Measurements from ENCODE around the gene VWCE. TPM values are rescaled to one million over a fixed set of nuclear protein-coding genes. Genes with fewer than 3 reads are reported as not detected.

VWCE gene
- total and polyA plus RNA-seq, 9 of the 15 experiments (the other 6 are each of a cell fraction or from before 2014, with no cell fraction given), result 0.06 to 1.6 (median 0.63) TPM; not detected in 1

DNA sequence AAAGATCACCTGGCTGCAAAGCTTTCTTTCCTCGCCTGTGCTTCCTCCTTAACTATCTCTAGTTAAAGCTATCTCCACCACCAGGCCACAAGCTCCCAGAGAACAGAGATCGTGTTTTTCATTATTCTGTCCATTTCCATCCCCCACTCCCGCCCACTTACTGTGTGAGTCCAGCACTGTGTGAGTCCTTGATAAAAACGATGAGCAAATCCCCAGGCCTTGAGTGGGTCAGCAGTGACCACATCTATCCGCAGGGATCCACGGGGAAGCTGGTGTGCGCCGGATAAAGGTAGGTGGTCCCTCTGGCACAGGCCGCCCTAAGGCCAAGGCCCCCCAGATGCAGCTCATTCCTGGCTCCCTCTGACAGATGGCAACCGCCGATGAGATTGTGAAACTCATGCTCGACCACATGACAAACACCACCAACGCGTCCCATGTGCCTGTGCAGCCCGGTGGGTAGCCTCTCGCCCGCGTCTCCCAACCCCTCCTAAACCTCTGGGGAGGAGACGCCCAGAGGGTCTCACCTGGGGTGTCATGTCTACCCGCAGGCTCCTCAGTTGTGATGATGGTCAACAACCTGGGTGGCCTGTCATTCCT, 47.2 kb upstream of the VWCE start (continued):
- TF ChIP-seq ARID4B (CRISPR knock-in tag; IDR thresholded peaks at IDR 0.05), result 0 out of 2 replicates have a peak, but pooled peaks have one; percentile 16
- TF ChIP-seq ETV6 (IDR thresholded peaks at IDR 0.05; ENCODE audit: borderline replicate concordance in 1 of 2, low read depth in 2 of 2, low read length in 1 of 2), result peak in 1 of 2 experiments; percentile 41; a peak in 1 of 4 replicates
- no peak for TF ChIP-seq ETV6 (CRISPR knock-in tag; IDR thresholded peaks at IDR 0.05; ENCODE audit: borderline replicate concordance)
- TF ChIP-seq NCOA2 (IDR thresholded peaks at IDR 0.05; ENCODE audit: partially characterized antibody in 2 of 2), result no peak
- no peak for TF ChIP-seq ZNF561 (CRISPR knock-in tag; conservative IDR thresholded peaks at IDR 0.05)
- TF ChIP-seq ZNF778 (CRISPR knock-in tag; IDR thresholded peaks at IDR 0.05), result no peak
- TF ChIP-seq GTF2A2 (tag; IDR thresholded peaks at IDR 0.05), result no peak
- TF ChIP-seq RBM17 (IDR thresholded peaks at IDR 0.05; ENCODE audit: borderline replicate concordance, low read depth, low read length), result no peak
- peak; percentile 89 for TF ChIP-seq TAL1 (IDR thresholded peaks at IDR 0.05)
- TF ChIP-seq SREBF1 (IDR thresholded peaks at IDR 0.05; ENCODE audit: borderline replicate concordance, low read depth, low read length), result no peak
- no peak for TF ChIP-seq PRMT5 (CRISPR knock-in tag; IDR thresholded peaks at IDR 0.05)
- no peak for TF ChIP-seq PHF8 (IDR thresholded peaks at IDR 0.05; ENCODE audit: borderline replicate concordance, low read length)
- no peak for TF ChIP-seq RFX7 (CRISPR knock-in tag; IDR thresholded peaks at IDR 0.05)
- no peak for TF ChIP-seq FOXA1 (IDR thresholded peaks at IDR 0.05; ENCODE audit: borderline replicate concordance)
- TF ChIP-seq MTA3 (IDR thresholded peaks at IDR 0.05; ENCODE audit: borderline replicate concordance), result peak; percentile 84; the same call in 1 of the 2 replicates
- no peak for TF ChIP-seq HNRNPL (IDR thresholded peaks at IDR 0.05; ENCODE audit: low read depth, low read length)
- peak; percentile 49; the same call in 1 of the 2 replicates for TF ChIP-seq CTBP1 (IDR thresholded peaks at IDR 0.05; ENCODE audit: borderline replicate concordance)
- TF ChIP-seq MAFG (tag; conservative IDR thresholded peaks at IDR 0.05), result no peak
- no peak for TF ChIP-seq MEF2D (tag; conservative IDR thresholded peaks at IDR 0.05; ENCODE audit: low read depth)
- peak; percentile 82; the same call in 1 of the 2 replicates for TF ChIP-seq ZBED1 (IDR thresholded peaks at IDR 0.05)
- peak; percentile 77; the same call in 1 of the 2 replicates for TF ChIP-seq EP300 (IDR thresholded peaks at IDR 0.05; ENCODE audit: low read length)
- TF ChIP-seq STAT5B (CRISPR knock-in tag; IDR thresholded peaks at IDR 0.05), result no peak
- TF ChIP-seq TCF3 (CRISPR knock-in tag; IDR thresholded peaks at IDR 0.05), result peak; percentile 97
- TF ChIP-seq ZNF41 (CRISPR knock-in tag; conservative IDR thresholded peaks at IDR 0.05), result no peak
- no peak for TF ChIP-seq RBM22 (IDR thresholded peaks at IDR 0.05; ENCODE audit: low read depth, low read length, poor library complexity, severe bottlenecking)
- 0 out of 2 replicates have a peak, but pooled peaks have one; percentile 72 for TF ChIP-seq KAT7 (CRISPR knock-in tag; IDR thresholded peaks at IDR 0.05; ENCODE audit: borderline replicate concordance)
- TF ChIP-seq MYNN (IDR thresholded peaks at IDR 0.05), result no peak
- TF ChIP-seq MYNN (CRISPR knock-in tag; IDR thresholded peaks at IDR 0.05), result no peak
- peak; percentile 49; the same call in 1 of the 2 replicates for TF ChIP-seq FOXP1 (CRISPR knock-in tag; IDR thresholded peaks at IDR 0.05)
